Esophagus muscularis mucosa (tissue), 4 donors: ENCODE results near the gene FILIP1L.

Experiments
- EP300 ChIP-seq: sonication (generic); formaldehyde crosslinking; IDR thresholded peaks from one replicate; pipeline ENCODE4 v1.6.1; 2017; ENCODE audit warnings: antibody characterized with exemption
- POLR2A ChIP-seq: fragments of 450-650 bp; IDR thresholded peaks from one replicate; pipeline ENCODE4 v1.6.1; 2017; ENCODE audit warnings: antibody characterized with exemption, moderate library complexity, mild to moderate bottlenecking, low read depth
- POLR2AphosphoS5 ChIP-seq, 2 donors: sonication (generic); formaldehyde crosslinking; IDR thresholded peaks; one replicate each; pipeline ENCODE4 v1.6.1; 2017; ENCODE audit warnings: antibody characterized with exemption in 2 of 2
- TF ChIP-seq, protein P1 (sequence below), 3 experiments: fragments of 200-600 bp in 2 of 3; fragments of 450-650 bp in 1 of 3; sonication (generic) in 2 of 3; IDR thresholded peaks; one replicate each; pipeline ENCODE4 v1.5.1; 2017 to 2019; ENCODE audit warnings: antibody characterized with exemption in 3 of 3, mild to moderate bottlenecking in 2 of 3, moderate library complexity in 1 of 3

DNA sequence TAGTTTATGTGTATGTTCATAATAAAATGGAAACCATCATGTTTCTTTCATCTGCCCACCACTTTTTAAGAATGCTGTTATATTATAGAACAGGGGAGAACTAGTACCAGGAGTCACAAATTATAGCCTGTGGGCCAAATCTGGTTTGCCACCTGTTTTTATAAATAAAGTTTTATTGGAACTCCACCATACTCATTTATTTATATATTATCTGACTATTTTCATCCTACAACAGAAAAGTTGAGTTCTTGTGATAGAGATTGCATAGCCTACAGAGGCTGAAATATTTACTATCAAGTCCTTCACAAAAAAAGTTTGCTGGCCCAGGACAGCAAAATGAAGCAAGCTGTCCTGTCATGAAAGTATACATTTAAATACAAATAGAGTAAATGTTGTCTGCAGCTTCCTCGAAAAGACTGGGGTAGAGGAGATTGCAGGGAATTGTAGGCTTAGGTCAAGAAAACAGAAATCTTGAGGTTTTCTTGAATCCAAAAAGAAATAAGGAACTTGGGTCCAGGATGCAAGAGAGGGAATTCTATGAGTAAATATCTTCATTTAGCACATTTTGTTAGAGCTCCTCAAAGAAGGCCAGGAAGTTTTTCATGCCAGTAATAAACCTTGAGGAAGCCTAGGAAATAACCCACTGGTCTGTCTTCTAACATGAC, 41.1 kb downstream of the FILIP1L start:
- TF ChIP-seq, protein P1, sequence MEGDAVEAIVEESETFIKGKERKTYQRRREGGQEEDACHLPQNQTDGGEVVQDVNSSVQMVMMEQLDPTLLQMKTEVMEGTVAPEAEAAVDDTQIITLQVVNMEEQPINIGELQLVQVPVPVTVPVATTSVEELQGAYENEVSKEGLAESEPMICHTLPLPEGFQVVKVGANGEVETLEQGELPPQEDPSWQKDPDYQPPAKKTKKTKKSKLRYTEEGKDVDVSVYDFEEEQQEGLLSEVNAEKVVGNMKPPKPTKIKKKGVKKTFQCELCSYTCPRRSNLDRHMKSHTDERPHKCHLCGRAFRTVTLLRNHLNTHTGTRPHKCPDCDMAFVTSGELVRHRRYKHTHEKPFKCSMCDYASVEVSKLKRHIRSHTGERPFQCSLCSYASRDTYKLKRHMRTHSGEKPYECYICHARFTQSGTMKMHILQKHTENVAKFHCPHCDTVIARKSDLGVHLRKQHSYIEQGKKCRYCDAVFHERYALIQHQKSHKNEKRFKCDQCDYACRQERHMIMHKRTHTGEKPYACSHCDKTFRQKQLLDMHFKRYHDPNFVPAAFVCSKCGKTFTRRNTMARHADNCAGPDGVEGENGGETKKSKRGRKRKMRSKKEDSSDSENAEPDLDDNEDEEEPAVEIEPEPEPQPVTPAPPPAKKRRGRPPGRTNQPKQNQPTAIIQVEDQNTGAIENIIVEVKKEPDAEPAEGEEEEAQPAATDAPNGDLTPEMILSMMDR (IDR thresholded peaks at IDR 0.05), result no peak
- TF ChIP-seq POLR2AphosphoS5 (IDR thresholded peaks at IDR 0.05) (no peak), POLR2A (no peak), EP300 (no peak)
